Measurements from ENCODE around the gene COL8A2.

- TF ChIP-seq CTCF (IDR thresholded peaks at IDR 0.05): no peak
- no peak for TF ChIP-seq ZFX (IDR thresholded peaks at IDR 0.05; ENCODE audit: borderline replicate concordance)
These were observed 28.3 kb downstream of the COL8A2 start for GRCh38 chr1:36096500-36097432.
